GM21825 (cell line): Measurements from ENCODE around the gene ENHO.

Experiments used
- ATAC-seq: cut with Tn5 transposase; IDR thresholded peaks from one replicate; pipeline ENCODE4 v1.9.1; 2021; ENCODE audit warnings: mild to moderate bottlenecking, moderate library complexity; ENCODE audit not compliant: unreplicated experiment

ENHO gene

DNA sequence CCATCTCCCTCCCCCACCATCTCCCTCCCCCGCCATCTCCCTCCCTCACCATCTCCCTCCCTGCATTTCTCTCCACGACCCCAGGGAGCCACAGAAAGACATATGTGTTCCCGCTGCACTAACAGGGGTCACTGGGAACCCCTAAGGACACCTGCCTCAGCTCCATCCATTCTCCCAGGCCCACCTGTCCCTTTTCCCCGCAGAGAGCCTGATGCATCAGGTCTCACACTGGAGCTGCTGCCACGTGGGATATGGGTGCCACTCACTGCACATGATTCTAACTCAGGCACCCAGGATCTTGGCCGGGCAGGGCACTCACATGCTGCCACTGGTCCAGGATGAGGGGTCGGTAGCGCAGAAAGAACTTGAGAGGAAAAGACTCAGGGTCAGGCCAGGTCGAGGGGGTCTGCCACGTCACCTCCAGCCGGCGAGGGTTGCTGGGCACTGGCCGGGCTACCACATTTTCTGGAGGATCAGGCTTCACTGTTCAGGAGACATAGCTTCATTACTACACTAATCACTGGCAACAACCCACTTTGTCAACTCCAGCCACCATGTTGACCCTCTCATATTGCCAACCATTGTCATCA, 33.2 kb upstream of the ENHO start:
- ATAC-seq, result no peak

DNA sequence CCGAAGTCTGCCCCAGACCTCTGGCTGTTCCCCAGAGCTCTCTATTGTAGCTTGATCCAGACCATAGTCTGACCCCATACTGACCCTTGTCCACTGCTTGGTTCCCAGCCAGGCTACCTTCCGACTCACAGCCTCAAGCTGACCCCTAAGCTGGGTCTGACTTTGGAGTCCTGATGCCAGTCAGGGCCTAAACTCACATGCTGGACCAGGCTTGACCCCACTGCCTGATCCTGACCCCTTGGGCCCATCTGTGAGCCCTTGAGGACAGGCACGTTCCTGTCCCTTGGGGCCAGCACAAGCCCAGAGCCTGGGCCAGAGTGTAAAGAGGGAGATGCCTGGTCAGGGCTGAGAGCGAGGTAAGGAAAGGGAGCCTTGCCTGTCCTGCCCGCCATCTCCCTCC, 32.7 kb upstream of the ENHO start:
- no peak for ATAC-seq

DNA sequence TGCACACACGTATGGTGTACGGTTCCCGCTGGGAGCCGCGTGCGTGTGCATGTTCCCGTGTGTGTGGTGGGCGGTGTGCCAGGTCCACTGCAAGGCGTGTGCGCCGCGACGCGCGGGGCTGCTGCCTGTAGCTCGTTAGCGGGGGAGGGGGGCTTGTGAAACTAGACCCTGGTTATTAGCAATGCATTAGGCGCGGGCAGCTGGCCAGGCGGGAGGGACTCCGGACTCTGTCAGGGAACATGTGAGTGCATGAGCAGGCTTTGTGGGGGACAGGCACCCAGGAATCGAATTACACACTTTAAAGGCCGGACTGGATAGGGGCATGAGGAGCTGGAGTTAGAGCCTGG, 32.2 kb upstream of the ENHO start:
- no peak for ATAC-seq

DNA sequence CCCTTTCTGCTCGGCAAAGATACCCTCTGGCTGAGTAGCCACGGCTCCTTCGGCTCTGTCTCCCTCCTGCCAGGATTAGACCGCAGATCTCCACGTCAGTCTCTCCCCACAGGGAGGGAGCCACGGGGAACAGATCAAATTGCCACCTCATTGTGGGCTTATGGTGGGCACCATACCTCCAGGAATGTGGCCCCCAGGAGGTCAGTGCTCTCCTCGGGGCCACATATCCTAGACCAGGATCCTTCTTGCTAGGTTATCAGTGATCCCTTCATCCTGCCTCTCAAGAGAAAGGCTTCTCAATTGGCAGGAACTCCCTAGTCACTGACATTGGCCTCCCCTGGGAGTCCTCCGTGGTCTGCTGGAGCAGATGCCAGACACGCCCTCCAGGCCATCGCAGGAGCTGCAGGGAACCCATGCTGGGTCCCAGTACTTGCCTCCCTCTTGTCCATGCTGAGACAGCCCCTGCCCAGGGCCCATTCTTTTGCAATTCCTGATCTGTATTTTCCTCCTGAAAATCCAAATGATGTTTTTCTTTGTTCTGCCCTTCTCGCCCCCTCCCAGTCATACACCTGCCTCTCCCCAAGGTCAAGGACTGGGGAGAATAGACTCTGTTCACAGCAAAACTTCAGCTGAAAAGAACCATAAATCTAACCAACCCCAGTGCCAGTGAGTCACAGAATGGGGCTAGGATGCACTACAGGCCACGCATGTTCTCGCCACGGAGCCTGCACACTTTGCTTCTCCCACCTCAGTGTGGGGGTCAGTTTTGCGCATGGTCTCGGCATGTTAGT, 31.6 kb upstream of the ENHO start:
- ATAC-seq, result no peak

DNA sequence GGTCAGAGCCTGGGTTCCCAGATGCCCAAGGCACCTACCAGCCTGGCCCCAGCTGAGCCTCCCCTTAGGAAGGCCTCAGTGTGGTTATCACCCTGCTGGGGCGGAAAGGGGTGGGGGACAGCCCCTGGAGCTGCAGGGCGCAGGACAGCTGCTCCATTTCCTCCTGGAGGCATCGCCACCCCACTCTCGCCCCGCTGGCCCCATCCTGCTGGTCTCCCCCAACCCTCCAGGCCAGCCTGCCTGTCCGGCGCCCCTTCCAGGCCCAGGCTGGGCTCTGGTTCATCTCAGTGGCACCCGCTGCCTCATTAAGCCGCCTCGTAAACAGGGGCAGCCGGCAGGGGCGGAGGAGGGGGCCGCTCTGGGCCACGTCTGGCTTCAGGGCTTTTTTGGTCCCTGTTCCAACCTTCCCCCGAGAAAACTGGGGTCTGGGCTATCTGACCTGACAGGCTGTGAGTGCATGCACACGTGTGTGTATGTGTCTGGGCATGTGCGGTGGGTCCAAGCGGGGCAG, 30.8 kb upstream of the ENHO start:
- no peak for ATAC-seq

DNA sequence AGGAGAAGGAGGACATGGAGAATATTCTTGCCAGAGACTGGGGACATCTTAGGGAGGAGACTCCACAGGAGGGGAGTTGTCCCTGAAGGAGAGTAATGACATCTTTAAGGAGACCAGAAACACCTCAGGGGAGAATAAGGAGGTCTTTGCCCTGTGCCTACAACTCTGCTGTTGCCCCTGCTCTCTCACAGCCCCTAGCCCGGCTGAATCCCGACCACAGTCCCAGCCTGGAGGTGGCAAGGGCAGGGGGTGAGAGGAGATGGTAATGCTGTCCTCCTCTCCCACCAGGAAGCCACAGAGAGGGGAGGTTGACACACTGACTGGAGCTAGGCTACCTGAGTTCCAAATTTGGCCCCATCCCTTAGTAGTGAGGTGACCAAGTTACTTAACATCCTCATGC, 30.2 kb upstream of the ENHO start:
- ATAC-seq, result no peak

DNA sequence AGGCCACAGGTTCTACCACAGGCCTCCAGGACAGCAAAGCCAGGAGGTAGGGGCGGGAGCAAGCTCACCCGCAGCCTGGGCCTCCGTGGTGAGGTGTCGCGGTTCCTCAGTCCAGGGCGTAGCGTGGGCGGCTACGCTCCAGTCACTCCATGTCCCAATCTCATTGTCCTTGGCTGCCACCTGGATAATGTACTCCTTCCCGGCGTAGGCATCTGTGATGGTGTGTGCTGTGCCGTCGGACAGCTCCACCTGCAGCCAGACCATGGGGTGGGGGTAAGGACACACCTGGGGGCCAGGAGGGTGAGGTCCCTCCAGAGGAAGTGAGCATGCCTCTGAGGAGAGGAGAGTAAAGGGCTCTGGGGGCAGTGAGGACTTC, 29.8 kb upstream of the ENHO start:
- ATAC-seq, result no peak

DNA sequence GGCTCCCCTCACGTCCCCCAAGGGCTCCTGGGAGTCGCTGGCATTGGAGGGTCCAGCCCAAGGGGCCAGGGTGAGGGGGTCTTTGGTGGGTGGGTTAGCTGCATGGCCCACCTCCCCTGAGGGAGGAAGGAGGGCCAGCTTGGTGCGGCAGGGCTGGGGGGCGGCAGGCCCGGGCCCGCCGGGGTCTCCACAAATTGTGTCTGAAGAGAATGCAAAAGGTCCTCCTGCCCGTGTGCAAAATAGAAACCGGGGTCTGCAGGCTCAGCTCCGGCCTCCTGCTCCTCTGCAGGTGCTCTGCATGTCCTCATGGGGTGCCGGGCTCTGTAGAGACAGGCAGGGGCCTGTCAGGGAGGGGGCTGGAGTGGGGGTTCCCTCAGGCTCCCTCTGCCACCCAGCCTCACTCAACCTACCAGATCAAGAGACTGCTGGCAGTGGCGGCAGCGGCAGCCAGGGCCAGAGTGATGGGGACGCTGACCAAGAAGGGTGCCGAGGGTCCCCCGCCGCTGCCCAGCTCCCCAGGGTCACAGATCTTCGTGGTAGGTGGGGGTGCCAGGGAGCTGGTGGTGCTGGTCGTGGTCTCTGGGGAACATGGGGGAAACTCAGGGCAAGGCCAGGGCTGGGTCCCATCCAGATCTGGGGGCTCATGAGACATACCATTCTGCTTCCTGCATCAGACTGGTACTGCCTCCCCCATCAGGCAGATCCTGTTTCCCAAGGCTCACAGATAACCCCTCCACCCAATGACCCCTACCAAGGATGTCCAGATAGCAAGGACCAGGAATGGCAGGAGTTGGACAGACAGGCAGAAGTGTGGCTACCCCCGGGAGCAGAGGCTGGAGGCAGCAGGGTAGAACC, 29.2 kb upstream of the ENHO start:
- ATAC-seq, result no peak

DNA sequence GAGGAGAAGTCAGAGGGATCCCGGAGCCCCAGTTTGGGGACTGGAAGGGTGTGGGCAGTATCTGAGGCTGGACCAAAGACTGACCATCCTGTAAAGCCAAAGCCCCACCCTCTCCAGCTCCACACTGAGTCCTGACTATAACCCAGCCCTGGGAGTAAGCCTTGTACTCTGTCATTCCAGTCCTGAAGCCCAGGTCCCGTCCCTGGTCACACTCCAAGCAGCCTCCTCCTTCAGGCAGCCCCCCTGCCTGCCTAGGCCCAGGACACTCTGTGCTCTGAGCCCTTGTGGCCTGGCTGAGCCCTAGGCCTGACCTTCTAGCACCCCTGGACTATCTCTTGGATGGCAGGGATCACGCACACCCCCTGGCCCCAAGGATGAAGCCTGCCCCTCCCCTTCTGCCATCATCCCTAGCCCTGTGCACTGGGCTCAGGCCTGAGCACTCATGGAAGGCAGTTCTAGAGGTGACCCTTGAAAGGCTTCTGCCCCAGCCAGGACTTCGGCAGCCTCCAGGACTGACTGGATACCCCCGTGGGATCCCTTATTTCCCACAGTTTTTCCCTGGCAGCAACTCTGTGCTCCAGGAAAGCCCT, 28.0 kb upstream of the ENHO start:
- ATAC-seq, result no peak

DNA sequence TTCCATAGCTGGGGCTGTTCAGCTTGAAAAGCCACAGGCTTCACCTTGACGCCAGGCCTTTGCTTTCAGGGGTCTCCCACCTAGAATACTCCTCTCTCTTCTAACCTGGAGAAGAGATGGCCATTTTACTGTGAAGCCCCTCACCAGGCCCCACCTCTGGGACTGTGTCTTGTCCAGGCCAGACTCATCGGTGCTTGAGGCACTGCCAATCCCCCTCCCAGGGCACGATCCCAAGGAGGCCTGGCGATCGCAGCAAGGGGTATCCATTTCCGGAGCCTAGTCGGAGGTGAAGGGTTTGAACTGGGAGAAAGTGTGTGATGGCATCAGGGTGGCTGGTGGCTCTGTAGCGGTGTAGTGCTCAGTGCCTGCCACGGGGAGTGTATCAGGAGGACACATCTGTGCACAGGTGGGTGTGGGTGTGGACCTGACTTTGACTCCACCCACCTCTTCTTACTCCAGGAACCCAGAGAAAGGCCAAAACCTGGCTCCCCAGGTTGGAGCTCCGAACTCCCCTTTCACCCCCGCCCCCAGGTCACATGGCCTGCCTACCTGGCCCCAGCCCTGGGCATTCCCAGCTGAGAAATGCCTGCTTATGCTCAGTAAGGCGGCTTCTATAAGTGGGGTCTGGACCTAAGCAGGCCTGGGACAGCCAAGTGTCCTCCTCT, 27.4 kb upstream of the ENHO start:
- ATAC-seq, result no peak

DNA sequence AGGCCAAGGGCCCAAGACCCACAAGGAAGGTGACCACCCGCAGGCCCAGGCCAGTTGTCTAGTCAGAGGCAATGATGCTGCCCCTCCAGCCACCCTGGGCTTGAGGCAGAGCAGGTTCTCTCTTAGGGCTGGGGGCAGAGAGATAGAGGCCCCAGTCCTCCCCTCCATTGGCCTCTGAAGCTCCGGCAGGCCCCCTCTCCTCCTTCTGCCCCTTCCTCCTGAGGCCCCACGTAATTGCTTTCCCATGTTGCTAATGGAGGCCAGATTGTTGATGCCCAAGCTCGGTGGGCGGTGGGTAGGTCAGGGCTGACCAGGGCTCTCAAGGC, 26.6 kb upstream of the ENHO start:
- ATAC-seq, result no peak

DNA sequence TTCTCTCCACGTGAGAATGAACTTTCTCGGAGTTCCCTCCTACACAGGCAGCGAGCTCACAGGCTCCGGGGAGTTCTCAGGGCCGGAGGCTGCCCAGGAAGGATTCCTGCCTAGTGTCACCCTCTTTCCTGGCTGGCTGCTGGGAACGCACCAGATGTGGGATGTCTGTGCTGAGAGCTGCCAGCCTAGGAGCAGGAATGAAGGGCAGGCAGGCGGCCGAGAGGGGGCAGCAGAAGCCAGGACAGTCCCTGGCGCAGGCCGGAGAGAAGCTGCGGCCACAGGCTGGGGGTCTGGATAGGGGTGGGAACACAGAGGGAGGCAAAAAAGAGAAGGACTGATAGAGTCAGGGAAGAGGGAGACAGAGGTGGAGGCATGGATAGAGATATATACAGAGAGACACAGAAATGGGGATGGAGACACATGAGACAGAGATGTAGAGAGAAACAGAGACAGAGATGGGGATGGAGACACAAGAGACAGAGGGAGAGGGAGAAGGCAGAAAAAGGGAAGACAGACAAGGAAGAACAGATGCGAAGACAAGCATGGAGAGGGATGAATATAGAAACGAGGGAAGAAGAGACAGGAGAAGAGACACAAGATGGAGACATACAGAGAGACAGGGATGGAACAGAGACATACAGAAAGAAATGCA, 25.3 kb upstream of the ENHO start:
- ATAC-seq, result no peak

DNA sequence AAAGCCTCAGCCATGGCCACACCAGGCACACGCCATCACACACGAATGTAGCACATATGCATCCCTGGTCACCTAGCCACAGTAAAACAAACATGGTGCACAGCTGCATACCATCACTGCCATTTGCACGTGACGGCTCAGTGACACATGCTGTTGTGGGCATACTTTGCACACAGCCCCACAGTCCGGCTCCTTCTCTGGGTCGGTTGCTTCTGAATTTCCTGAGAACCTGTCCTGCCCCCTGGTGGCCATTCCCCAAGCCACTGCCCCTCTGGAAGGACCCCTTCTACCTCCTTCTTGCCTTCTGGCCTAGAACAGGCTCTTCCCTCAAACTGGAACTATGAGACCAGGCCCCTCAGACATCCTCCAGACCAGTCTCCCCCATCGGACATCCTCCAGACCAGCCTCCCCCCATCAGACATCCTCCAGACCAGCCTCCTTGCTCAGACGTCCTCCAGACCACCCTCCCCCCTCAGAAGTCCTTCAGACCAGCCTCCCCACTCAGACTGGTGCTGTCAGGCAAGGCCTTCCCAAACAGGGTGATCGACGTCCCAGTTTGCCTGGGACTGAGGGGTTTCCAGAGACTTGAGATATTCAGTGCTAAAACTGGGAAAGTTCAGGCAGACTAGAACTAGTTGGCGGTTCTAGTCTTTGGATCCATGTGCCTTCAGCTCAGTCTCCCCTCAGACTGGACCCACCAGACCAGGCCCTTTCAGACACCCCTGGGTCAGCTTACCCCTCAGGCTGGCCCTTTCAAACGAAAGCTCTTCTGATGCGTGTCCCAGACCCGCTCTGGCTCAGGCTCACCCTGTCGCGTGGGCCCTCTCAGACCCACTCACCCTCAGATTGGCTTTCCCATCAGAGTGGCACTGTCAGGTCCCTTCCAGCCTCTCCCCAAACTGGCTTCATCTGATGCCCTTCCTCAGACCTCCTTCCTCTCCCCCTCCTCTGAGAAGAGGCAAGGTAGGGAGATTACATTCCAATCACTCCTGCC, 24.3 kb upstream of the ENHO start:
- no peak for ATAC-seq

DNA sequence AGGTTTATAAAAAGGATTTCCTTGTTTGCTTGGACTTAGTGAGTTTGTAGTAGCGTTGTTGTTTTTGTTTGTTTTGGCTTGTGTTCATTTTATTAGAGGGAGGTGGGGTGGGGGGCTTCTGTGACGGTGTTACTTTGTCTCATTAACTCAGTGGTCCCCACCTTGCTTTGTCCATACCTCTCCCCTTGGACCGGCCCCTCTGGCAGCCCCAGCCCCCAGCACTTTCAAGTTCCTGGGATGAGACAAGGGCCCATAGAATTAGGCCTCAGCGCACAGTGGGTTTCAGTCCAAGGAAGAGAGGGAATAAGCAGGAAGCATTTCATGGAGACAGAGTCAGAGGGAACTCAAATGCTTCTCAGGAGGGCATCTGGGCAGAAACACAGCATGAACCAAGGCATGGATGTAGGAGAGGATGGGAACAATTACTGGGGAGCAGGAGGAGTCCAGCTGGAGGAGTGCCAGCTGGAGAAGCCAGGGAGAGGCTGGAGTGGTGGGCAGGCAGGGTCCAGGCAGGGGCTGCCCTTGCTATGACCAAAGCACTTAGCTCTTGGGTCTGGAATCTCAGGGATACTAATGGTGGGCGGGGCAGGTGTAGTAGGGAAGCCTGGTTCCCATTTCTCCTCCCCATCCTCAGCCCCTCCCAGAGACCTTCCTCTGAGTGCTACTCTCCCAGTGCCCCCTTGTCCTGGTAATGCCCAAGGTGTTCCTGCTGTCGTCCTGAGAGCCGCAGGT, 23.5 kb upstream of the ENHO start:
- ATAC-seq, result no peak

DNA sequence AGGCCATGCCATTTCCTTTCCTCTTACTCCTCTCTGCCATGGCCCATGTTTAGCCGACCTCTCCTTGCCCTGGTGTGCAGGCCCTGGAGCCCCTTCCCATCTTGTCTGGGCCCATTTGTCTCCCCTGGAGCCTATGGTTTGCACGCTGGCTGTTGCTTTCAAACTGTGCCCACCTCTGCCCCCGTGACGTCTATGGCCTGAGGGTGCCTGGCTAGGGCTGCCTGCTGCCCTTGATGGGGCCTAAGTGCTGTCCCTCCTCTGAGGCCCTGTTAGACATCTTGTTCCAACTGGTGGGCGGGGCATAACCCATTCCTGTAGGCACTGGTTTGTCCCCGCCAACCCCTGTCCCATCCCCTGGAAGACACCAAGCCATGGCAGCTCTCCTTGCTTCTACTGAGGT, 22.7 kb upstream of the ENHO start:
- ATAC-seq, result no peak

DNA sequence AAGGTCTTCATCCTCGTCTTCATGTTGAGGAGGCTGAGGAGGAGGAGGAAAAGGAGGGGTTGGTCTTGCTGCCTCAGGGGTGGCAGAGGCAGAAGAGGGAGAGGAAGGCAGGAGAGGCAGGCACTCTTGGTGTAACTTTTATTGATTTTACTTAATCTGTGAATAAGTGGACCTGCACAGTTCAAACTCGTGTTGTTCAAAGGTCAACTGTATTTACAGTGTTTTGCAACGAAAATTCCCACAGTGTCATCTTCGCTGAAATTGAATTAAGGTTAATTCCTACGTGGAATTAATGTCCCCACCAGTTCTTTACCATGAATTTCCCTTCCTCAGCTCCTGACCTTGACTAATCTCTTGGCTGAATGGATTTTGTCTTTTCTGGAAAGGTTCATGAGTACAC, 21.2 kb upstream of the ENHO start:
- ATAC-seq, result no peak

DNA sequence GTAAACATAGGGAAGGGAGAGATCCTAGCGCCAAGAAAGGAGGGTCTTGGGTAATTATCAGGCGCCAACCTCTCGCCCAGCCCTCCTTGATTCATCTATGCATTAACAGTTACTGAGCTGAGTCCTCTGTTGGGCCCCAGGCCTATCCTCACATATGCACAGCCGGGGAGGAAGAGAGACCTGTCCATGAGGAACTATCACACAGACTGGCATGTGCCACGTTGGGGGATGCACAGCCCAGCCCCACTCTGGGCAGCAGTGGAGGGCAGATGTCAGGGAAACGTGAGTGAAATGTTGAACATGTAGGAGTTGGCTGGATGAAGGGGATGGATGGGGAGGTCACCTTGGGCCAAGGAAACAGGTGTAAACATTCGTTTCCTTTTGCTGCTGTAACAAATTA, 18.8 kb upstream of the ENHO start:
- no peak for ATAC-seq

DNA sequence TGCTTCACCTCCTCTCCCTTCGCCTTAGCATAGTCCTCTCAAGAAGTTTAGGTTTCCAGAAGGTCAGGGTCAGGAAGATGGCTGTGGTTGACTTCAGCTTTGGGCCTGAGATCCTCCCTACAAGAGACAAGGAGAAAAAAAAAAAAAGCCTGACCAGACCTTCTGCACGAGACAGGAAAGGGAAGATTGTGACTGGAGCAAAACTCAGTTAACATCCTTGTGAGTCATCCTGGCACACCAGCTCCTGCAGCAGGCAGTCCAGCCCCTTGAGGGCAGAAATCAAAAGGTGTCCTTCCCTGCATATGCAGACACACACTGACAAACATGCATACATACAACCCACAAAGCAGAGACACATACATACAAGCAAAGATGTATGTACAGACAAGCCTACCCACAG, 18.0 kb upstream of the ENHO start:
- ATAC-seq, result no peak

DNA sequence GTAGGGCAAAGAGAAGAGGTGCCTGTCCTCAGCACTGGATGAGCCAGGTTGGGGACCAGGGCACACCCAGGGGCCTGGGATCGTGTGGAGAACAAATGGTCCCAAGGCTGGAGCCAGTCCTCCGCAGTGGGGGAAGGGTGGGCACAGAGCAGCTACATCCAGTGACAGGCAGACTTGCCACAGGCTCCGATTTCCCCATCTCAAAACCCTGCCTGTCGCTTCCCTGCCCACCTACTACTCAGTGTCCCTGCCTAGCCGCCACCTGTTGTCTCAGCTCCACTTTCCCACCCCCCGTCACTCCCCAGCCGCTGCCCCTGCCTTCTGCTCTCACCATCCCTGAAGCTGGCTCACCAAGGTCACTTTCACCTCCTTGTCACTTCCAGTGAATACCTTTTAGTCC, 13.9 kb upstream of the ENHO start:
- ATAC-seq, result no peak
